MG63 (cell line): ENCODE data around the gene ETNPPL. TPM values are rescaled to one million over a fixed set of nuclear protein-coding genes. Genes with fewer than 3 reads are reported as not detected.

Experiments used
- total RNA-seq: library from RNA; depleted of rRNA; stranded (reverse); fragments of >200 nt; shearing (Covaris generic); gene quantifications from 2 replicates; pipeline ENCODE4 v1.2.3, GENCODE V29; 2014; ENCODE audit warnings: low replicate concordance; rRNA removed

Gene ETNPPL
- total RNA-seq, 1 experiment from 2014 or later: not detected

Other genes starting within 250 kb of the ETNPPL start
- 681 and 851 TPM in 2 replicates for gene RPL34, start 142.5 kb downstream of the ETNPPL start, total RNA-seq
- gene OSTC, start 112.5 kb downstream of the ETNPPL start, total RNA-seq: 77.7 and 1,094 TPM in 2 replicates